Measurements from ENCODE around the gene CENPU. TPM values are rescaled to one million over a fixed set of nuclear protein-coding genes. Genes with fewer than 3 reads are reported as not detected.
A peak's percentile ranks its signal among the peaks of the same experiment; 100 is the strongest.
"Not testable (repeated sequence)": the region's sequence is repeated elsewhere in the genome, so short reads cannot be mapped to it uniquely, and the experiment has no call there.

CENPU gene
- polyA plus RNA-seq, 1 donor: 13.9 TPM

- Histone ChIP-seq H3K4me3 (ENCODE audit: low read length) (no peak overlapping the region), H3K4me1 (ENCODE audit: control insufficient read depth, insufficient read depth, low read length) (peaks cover 3% of the 10 kb centered on the region), H3K27me3 (ENCODE audit: control insufficient read depth, insufficient read depth, low read length) (no peaks in the 10 kb centered on the region), H3K9me3 (ENCODE audit: control insufficient read depth, low read depth, low read length) (no peaks in the 10 kb centered on the region), H3K27ac (ENCODE audit: low read length) (no peak overlapping the region), H3K36me3 (ENCODE audit: control insufficient read depth, insufficient read depth, low read length) (peaks cover 29% of the 10 kb centered on the region)
- WGBS (ENCODE audit: insufficient coverage, low lambda C conversion rate): 14% methylated on average over 1 of the region's 9 CpGs
- peak in 1 of 2 donors; percentile 16 for DNase-seq
Measured at GRCh38 chr4:184671101-184671500, 62.8 kb downstream of the CENPU start.

GRCh38 chr4:184669251-184669650 is 64.6 kb downstream of the CENPU start:
- no peak for DNase-seq
- Histone ChIP-seq H3K27ac (ENCODE audit: low read length) (no peak overlapping the region), H3K27me3 (ENCODE audit: control insufficient read depth, insufficient read depth, low read length) (no peaks in the 10 kb centered on the region), H3K36me3 (ENCODE audit: control insufficient read depth, insufficient read depth, low read length) (peaks cover 27% of the 10 kb centered on the region), H3K4me1 (ENCODE audit: control insufficient read depth, insufficient read depth, low read length) (peaks cover 3% of the 10 kb centered on the region), H3K4me3 (ENCODE audit: low read length) (no peak overlapping the region), H3K9me3 (ENCODE audit: control insufficient read depth, low read depth, low read length) (no peaks in the 10 kb centered on the region)
- no CpG with 5 or more reads among the region's 7 CpGs for WGBS (ENCODE audit: insufficient coverage, low lambda C conversion rate)

- no peak for DNase-seq
- 100% methylated on average over 2 of the region's 9 CpGs for WGBS (ENCODE audit: insufficient coverage, low lambda C conversion rate)
- peaks cover 3% of the 10 kb centered on the region for H3K4me1 ChIP-seq (ENCODE audit: control insufficient read depth, insufficient read depth, low read length)
- H3K36me3 ChIP-seq (ENCODE audit: control insufficient read depth, insufficient read depth, low read length): peaks cover 23% of the 10 kb centered on the region
- no peaks in the 10 kb centered on the region for H3K9me3 ChIP-seq (ENCODE audit: control insufficient read depth, low read depth, low read length)
- no peak overlapping the region for H3K27ac ChIP-seq (ENCODE audit: low read length)
- no peak overlapping the region for H3K4me3 ChIP-seq (ENCODE audit: low read length)
- H3K27me3 ChIP-seq (ENCODE audit: control insufficient read depth, insufficient read depth, low read length): no peaks in the 10 kb centered on the region
Measured at GRCh38 chr4:184668511-184669114, 65.3 kb downstream of the CENPU start.

- H3K4me3 ChIP-seq (ENCODE audit: low read length): no peak overlapping the region
- peaks cover 3% of the 10 kb centered on the region for H3K4me1 ChIP-seq (ENCODE audit: control insufficient read depth, insufficient read depth, low read length)
- no CpG with 5 or more reads among the region's 9 CpGs for WGBS (ENCODE audit: insufficient coverage, low lambda C conversion rate)
- no peaks in the 10 kb centered on the region for H3K27me3 ChIP-seq (ENCODE audit: control insufficient read depth, insufficient read depth, low read length)
- H3K36me3 ChIP-seq (ENCODE audit: control insufficient read depth, insufficient read depth, low read length): peaks cover 22% of the 10 kb centered on the region
- DNase-seq: no peak
- H3K27ac ChIP-seq (ENCODE audit: low read length): no peak overlapping the region
- H3K9me3 ChIP-seq (ENCODE audit: control insufficient read depth, low read depth, low read length): no peaks in the 10 kb centered on the region
Measured at GRCh38 chr4:184668096-184668495, 65.8 kb downstream of the CENPU start.

- Histone ChIP-seq H3K27ac (ENCODE audit: low read length) (peak overlapping the region; percentile 44), H3K9me3 (ENCODE audit: control insufficient read depth, low read depth, low read length) (no peaks in the 10 kb centered on the region), H3K4me1 (ENCODE audit: control insufficient read depth, insufficient read depth, low read length) (peaks cover 3% of the 10 kb centered on the region), H3K4me3 (ENCODE audit: low read length) (no peak overlapping the region), H3K27me3 (ENCODE audit: control insufficient read depth, insufficient read depth, low read length) (no peaks in the 10 kb centered on the region), H3K36me3 (ENCODE audit: control insufficient read depth, insufficient read depth, low read length) (peaks cover 15% of the 10 kb centered on the region)
- WGBS (ENCODE audit: insufficient coverage, low lambda C conversion rate): no CpG with 5 or more reads among the region's 6 CpGs
- peak; percentile 55 to 85 for DNase-seq
Measured at GRCh38 chr4:184666670-184667069, 67.2 kb downstream of the CENPU start.

- Histone ChIP-seq H3K36me3 (ENCODE audit: control insufficient read depth, insufficient read depth, low read length) (peaks cover 14% of the 10 kb centered on the region), H3K27me3 (ENCODE audit: control insufficient read depth, insufficient read depth, low read length) (no peaks in the 10 kb centered on the region), H3K9me3 (ENCODE audit: control insufficient read depth, low read depth, low read length) (no peaks in the 10 kb centered on the region), H3K4me3 (ENCODE audit: low read length) (no peak overlapping the region), H3K27ac (ENCODE audit: low read length) (no peak overlapping the region), H3K4me1 (ENCODE audit: control insufficient read depth, insufficient read depth, low read length) (peaks cover 3% of the 10 kb centered on the region)
- DNase-seq: peak in 1 of 2 donors; percentile 22
- 71% methylated on average over 2 of the region's 6 CpGs for WGBS (ENCODE audit: insufficient coverage, low lambda C conversion rate)
Measured at GRCh38 chr4:184664445-184665210, 69.3 kb downstream of the CENPU start.

GRCh38 chr4:184662236-184662635 is 71.7 kb downstream of the CENPU start:
- Histone ChIP-seq H3K4me1 (ENCODE audit: control insufficient read depth, insufficient read depth, low read length) (peaks cover 3% of the 10 kb centered on the region), H3K9me3 (ENCODE audit: control insufficient read depth, low read depth, low read length) (no peaks in the 10 kb centered on the region), H3K27ac (ENCODE audit: low read length) (no peak overlapping the region), H3K4me3 (ENCODE audit: low read length) (no peak overlapping the region), H3K36me3 (ENCODE audit: control insufficient read depth, insufficient read depth, low read length) (peaks cover 10% of the 10 kb centered on the region), H3K27me3 (ENCODE audit: control insufficient read depth, insufficient read depth, low read length) (no peaks in the 10 kb centered on the region)
- DNase-seq: no peak
- WGBS (ENCODE audit: insufficient coverage, low lambda C conversion rate): 100% methylated on average over 1 of the region's 1 CpG

- no peak overlapping the region for H3K27ac ChIP-seq (ENCODE audit: low read length)
- DNase-seq: no peak
- no peaks in the 10 kb centered on the region for H3K4me1 ChIP-seq (ENCODE audit: control insufficient read depth, insufficient read depth, low read length)
- H3K4me3 ChIP-seq (ENCODE audit: low read length): no peak overlapping the region
- no peaks in the 10 kb centered on the region for H3K9me3 ChIP-seq (ENCODE audit: control insufficient read depth, low read depth, low read length)
- H3K27me3 ChIP-seq (ENCODE audit: control insufficient read depth, insufficient read depth, low read length): no peaks in the 10 kb centered on the region
- peaks cover 12% of the 10 kb centered on the region for H3K36me3 ChIP-seq (ENCODE audit: control insufficient read depth, insufficient read depth, low read length)
Measured at GRCh38 chr4:184660978-184661377, 72.9 kb downstream of the CENPU start.

GRCh38 chr4:184657820-184658219 is 76.1 kb downstream of the CENPU start:
- not testable (repeated sequence) for DNase-seq; H3K27me3 ChIP-seq (ENCODE audit: control insufficient read depth, insufficient read depth, low read length); H3K27ac ChIP-seq (ENCODE audit: low read length); H3K9me3 ChIP-seq (ENCODE audit: control insufficient read depth, low read depth, low read length); H3K4me3 ChIP-seq (ENCODE audit: low read length); H3K4me1 ChIP-seq (ENCODE audit: control insufficient read depth, insufficient read depth, low read length); H3K36me3 ChIP-seq (ENCODE audit: control insufficient read depth, insufficient read depth, low read length)
- no CpG with 5 or more reads among the region's 9 CpGs for WGBS (ENCODE audit: insufficient coverage, low lambda C conversion rate)

GRCh38 chr4:184657144-184657543 is 76.8 kb downstream of the CENPU start:
- WGBS (ENCODE audit: insufficient coverage, low lambda C conversion rate): no CpG with 5 or more reads among the region's 3 CpGs
- peaks cover 10% of the 10 kb centered on the region for H3K36me3 ChIP-seq (ENCODE audit: control insufficient read depth, insufficient read depth, low read length)

More at GRCh38 chr4:184657144-184657543, 76.8 kb downstream of the CENPU start:
- Histone ChIP-seq H3K9me3 (ENCODE audit: control insufficient read depth, low read depth, low read length) (no peaks in the 10 kb centered on the region), H3K4me1 (ENCODE audit: control insufficient read depth, insufficient read depth, low read length) (no peaks in the 10 kb centered on the region), H3K4me3 (ENCODE audit: low read length) (no peak overlapping the region), H3K27ac (ENCODE audit: low read length) (no peak overlapping the region), H3K27me3 (ENCODE audit: control insufficient read depth, insufficient read depth, low read length) (no peaks in the 10 kb centered on the region)
- no peak for DNase-seq
